GM18861 (cell line): Measurements from ENCODE around the gene CYB5B.
"Not testable (repeated sequence)": the region's sequence is repeated elsewhere in the genome, so short reads cannot be mapped to it uniquely, and the experiment has no call there.

ENCODE experiments used
- ATAC-seq: cut with Tn5 transposase; IDR thresholded peaks from one replicate; pipeline ENCODE4 v1.9.1; 2021; ENCODE audit not compliant: unreplicated experiment

CYB5B gene

DNA sequence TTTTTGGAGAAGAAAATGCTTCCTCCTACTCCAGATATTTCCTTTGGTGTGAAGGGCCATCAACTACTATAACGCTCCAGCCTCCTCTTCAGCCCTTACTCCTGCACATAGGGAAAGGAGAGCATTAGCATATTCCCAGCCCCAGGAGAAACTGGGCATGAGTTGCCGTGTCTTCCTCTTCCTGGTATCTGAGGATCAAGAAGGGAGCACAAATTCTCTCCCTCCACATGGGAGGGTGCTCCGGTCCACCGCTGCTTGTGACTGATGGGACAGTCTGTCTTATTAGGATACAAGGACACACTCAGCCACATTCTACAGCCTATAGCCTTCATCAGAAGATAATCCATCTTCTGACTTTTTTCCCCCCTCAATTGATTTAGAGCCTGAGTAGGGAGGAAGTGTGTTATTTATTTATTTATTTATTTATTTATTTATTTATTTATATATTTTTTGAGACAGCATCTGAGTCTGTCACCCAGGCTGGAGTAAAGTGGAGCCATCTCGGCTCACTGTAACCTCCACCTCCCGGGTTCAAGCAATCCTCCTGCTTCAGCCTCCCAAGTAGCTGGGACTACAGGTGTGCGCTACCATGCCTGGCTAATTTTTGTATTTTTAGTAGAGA is 16.6 kb upstream of the CYB5B start:
- ATAC-seq, result no peak

DNA sequence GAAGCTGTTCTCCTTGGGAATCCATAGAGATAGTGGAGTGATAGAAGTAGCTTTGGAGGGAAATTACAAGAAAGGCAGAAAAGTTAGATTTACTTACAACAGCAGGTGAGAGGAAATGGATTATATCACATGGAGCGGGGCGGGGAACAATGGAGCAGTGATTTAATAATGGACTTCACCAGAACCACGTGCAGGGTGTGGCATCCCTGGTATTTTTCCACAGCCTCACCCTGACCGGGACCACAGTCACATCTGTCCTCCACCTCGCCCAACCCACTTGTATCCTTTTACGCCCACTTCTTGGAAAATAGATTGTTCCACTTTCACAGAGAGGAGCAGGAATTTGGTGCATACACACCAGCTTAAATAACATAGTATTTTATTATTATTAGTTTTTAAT is 15.9 kb upstream of the CYB5B start:
- no peak for ATAC-seq

DNA sequence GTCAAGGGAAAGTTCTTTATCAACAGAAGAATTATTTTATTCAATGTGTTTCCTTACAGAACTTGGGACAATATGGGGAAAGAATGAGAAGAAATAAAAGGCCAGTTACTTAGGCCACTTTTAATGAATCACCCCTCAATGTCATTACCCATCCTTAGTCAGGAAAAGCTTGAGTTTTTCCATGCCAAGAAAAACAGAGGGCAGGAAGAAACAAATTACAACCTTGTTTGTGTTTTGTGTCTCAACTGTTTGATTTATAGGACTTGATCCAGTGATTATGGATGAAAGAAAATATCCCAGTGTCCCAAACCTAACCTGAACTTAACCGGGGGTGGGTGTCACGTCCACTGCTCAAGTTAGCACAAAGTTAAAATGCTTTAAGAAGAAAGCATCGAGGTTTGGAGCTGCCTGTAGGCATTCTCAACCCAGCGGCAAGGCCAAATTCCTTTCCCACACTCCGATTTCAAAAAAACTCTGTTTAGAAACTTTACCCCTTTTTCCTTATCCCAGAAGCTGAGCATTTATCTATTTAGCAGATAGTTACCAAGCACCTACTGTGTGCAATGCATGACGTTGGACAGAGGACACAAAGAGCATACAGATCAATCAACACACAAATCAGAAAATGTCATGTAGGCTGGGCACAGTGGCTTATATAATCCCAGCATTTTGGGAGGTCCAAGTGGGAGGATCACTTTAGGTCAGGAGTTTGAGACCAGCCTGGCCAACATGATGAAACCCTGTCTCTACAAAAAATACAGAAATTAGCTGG is 14.0 kb upstream of the CYB5B start:
- no peak for ATAC-seq

DNA sequence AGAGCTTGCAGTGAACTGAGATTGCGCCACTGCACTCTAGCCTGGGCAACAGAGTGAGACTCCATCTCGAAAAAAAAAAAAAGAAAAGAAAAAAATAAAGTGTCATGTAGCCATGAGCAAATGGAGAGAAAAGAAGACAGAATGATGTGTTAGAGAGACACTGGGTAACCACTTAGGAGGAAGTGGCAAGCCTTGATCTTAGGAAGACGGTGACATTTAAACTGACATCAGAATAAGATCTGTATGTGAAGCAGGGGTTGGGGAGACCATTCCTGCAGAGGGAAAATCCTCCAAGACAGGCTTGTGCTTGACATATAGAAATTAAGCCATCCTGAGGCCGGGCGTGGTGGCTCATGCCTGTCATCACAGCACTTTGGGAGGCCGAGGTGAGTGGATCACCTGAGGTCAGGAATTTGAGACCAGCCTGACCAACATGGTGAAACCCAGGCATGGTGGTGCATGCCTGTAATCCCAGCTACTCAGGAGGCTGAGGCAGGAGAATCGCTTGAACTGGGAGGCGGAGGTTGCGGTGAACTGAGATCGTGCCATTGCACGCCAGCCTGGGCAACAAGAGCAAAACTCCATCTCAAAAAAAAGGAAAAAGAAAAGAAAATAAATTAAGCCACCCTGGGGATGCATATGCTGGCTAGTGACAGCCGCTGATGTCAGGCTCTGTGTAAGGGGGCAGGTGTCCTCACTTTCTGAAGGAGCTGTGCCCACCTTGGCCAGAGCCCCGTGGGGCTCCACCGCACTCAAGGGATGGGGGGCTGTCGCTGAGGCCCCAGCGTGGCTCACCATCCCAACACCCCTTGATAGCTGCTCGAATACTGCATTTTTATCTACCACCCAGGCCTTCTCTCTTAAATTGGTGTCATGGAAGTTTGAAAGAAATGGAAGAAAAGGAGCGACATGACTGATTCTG is 13.1 kb upstream of the CYB5B start:
- ATAC-seq, result no peak

DNA sequence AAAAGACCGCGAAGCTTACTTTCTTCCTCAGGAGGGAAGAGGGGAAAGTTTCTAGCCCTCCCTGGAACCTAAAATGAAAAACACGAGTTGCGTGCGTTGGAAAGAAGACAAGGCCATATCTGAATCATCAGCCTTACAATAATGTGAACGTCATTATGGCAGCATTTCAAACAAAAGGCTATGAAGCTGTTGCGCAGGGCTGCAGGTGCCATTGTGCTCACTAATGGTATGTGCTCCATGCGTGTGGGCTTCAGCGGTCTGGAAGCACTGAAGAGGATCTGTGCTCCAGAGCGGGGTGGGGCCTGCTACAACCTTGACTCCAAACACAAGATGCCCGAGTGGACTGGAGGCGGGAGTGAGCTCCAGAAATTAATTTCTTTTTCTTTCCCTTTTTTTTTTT is 12.1 kb upstream of the CYB5B start:
- ATAC-seq, result no peak

DNA sequence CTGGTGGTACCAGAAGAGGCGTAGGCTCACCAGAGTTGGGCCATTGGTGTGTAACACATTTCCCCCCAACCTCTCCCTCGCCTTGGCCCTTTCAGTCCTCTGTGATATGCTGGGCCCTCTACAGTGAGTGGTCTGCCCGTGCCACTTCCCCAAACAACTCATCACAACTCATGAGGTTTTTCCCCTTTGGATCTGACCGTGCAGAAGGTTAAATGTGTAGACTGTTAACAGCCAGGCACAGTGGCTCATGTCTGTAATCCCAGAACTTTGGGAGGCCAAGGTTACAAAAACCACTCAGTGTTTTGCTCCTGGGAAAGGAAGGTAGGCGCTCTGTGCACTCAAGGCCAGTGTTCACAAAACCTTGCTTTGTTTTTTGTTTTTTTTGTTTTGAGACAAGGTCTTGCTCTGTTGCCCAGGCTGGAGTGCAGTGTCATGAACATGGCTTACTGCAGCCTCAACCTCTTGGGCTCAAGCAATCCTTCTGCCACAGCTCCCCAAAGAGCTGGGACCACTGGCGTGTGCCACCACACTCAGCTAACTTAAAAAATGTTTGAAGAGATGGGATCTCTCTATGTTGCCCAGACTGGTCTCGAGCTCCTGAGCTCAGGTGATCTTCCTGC is 11.3 kb upstream of the CYB5B start:
- no peak for ATAC-seq

DNA sequence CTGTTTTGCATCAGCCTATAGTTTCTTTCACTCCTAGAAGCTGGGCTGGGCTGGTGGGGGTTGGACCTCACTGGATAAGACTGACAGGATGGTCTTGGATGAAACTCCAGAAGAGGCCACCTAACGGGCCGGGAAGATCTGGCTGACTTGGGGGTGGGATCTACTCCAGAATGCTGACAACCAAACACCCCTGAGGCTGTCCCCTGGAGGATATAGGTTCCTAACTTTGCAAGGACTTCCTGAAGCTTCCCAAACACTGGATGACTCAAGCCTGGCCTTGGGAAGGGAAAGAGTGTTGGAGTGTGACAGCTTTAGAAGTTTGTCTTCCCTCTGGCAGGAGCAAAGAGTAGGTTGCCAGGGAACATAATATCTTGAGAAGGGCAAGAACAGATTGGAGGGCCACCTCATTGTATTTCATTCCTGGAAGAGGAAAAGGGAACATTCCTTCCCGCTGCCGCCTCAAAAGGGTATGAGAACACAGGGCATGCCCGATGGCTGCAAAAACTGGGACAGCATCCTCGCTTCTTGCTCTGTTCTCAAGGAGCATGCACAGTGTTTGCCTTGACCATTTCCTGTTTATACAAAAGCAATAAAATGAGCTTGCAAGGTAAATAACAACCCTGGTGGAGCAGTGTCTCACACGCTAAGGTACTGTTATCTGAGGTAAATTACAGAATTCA is 6.8 kb upstream of the CYB5B start:
- ATAC-seq, result no peak

DNA sequence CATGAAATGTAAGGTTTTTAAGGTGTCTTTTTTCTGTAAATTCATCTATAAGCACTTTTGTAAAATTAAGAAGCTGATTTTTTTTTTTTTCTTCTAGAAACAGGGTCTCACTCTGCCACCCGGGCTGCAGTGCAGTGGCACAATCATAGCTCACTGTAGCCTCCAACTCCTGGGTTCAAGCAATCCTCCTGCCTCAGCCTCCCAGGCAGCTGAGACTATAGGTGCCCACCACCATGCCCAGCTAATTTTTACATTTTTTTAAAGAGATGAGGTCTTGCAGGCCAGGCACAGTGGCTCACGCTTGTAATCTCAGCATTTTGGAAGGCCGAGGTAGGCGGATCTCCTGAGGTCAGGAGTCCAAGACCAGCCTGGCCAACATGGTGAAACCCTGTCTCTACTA is 4.5 kb upstream of the CYB5B start:
- no peak for ATAC-seq

DNA sequence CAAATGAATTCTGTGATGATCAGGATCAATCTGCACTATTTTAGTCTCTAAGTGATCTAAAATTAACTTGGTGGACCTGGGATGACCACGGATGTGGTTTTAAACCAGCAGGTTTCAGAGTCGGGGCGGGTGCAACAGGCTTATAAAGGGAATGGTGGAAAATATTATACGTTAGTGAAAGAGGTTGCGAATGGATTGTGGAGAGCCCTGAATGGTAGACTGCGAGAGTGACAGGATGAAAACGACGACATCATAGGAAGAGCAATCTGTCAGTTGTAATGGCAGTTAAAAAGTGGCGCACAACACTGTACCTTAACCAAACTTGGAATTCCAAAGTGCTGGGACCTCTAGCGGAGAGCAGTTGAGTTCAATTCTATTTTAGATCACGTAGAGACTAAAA is 1.2 kb upstream of the CYB5B start:
- ATAC-seq, result no peak

DNA sequence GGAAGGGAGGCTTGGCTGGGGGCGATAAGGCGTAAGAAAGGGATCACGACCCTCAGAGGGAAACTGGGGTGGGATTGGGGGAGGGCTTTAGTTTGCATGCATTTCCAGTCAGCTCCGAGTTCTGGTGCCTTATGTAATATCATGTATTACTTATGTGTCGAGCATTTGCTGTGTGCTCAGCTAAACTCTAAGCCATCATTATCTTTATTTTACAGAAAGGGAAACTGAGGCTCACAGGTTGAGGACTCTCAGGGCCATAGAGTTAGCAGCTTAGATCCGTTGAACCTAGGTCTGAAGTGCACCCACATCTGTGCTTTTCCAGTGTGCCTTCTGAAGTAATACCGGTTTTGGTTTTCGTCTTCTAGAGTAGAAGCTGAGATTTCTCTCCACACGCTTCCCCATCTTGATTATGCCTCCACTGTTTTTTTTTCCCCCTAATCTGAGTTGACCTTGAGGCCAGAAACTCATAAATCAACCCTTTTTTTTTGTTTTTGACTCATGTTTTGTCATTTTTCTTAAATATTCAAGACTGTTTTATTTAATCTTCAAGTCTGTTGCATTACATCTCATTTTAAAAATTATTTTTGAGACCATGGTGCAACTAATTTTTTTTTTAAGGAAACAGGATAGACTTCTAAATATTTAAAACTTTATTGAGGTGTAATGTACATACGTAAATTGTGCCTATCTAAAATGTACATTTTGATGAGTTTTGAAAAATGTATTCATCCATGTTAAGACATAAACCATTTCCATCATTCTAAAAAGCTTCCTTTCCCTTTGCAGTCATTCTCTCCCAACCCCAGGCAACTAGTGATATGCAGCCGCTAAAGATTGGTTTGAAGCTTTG is 741 bp downstream of the CYB5B start:
- ATAC-seq, result no peak

DNA sequence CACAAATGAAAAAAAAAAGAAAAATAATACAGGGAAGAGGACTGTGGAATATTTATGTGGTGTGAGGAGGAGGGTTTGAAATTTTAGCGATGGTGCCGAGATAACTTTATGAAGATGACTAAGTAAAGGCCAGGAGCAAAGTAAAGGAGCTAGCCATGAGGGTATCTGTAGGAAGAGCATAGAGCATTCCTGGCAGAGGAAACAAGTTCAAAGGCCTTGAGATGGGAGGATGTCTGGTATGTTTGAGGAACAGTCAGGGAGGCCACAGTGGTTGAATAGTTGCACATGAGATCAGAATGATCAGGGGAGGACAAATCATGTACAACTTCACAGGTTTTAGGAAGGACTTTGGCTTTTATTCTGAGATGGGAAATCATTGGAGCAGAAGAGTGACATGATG is 4.2 kb downstream of the CYB5B start:
- no peak for ATAC-seq

DNA sequence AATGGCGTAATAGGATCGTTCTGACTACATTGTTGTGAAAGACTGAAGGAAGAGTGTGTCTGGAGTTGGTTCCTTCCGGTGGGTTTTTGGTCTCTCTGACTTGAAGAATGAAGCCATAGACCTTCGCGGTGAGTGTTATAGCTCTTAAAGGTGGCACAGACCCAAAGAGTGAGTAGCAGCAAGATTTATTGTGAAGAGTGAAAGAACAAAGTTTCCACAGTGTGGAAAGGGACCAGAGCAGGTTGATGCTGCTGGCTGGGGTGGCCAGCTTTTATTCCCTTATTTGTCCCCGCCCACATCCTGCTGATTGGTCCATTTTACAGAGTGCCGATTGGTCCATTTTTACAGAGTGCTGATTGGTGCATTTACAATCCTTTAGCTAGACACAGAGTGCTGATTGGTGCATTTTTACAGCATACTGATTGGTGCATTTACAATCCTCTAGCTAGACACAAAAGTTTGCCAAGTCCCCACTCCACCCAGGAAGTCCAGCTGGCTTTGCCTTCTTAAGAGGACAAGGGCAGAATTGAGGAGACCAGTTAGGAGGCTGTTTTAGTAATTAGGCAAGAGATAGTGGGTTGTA is 4.7 kb downstream of the CYB5B start:
- not testable (repeated sequence) for ATAC-seq

DNA sequence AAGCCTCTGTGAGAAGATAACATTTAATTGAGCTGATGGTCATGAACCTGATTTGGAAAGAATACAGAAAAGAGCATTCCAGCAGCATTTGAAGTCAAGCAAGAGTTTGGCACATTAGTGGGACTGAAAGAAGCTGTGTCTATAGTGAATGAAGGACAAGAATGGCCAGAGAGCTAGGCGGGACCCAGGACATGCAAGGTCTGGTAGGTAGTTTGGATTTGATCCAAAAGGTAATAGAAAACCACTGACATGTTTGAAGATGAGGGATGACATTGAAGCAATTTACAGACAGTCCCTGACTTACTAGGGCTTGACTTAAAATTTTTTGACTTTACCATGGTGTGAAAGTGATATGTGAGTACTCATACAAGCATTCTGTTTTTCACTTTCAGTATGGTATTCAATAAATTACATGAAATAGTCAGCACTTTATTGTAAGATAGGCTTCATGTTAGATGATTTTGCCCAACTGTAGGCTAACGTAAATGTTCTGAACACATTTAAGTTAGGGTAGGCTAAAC is 7.6 kb downstream of the CYB5B start:
- ATAC-seq, result no peak

DNA sequence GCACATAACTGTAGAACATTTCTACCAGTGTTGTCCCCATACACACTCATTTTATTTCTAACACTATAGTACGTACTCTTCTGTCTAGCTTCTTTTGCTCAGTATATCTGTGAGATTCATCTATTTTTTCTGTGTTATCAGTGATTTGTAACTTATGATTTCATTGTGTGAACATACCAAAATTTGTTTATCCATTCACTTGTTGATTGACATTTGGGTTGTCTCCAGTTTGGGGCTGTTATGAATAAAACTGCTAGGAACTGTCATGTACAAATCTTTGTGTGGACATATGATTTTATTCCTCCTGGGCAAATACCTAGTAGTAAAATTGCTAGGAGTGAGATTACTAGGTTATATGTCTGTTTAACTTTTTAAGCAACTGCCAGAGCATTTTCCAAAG is 9.6 kb downstream of the CYB5B start:
- no peak for ATAC-seq

DNA sequence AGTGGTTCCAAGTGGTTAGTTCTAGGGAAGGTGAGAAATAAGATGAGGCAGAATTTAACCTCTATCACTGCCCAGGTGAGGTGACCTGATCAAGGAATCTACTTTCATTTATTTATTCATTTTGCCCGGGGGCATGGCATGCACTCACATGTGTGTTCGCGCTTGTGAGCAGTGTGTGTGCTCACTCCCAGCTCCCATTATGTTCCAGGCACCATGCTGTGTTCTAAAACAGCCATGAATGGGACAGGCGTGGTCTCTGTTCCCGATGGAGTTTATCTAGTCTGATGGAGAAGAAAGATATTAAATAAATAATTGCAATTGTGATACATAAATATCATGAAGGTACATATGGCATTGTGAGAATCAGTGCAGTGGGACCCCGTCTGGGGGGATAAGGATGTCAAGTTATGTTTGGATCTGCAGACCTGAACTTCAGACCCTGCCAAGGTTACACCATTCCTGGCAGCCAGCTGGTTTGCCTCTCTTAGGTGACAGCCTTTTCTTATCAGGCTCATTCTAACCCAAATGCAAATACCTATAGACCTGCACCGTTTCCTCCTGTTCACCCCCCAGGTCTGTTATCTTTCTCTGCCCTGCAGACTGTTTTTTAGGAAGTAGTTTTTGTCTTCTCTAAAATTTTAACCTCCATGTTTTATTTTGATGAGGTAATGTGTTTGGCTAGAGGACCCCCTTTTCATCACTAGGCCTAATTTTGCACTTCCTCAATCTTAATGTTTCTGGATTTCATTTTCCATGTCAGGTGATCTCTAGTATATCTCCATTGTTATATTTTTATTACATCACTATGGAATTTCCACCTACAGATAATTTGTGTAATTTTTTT is 11.8 kb downstream of the CYB5B start:
- ATAC-seq, result no peak

DNA sequence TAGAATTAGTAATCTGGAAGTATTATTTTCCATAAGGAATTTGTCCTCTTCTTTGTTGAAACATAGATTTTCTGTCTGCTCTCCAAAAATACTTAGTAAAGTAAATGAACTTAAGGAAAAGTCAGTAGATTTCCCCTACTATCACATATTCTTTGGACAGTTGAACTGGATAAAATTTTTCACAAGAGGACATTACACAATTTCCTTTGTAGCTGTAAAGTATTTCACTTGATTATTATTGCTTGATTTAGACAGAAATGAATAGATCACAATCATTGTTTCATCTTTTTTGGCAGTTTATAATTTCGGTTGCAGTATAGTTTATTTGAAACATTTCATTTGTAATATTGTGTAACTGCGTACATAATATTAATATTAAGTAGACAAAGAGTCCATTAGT is 12.5 kb downstream of the CYB5B start:
- ATAC-seq, result no peak

DNA sequence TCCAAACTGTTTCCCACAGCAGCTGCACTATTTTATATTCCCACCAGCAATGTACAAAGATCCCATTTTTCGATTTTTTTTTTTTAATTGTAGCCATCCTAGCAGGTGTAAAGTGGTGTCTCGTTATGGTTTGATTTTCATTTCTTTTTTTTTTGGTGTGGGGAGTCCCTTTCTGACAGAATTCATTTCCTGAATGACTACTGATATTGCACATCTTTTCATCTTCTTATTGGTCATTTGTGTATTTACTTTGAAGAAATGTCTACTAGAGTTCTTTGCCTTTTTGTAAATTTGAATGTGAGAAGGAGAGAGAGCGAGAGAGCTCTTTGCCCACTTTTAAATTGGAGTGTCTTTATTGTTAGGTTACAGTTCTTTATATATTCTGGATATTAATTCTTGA is 14.0 kb downstream of the CYB5B start:
- ATAC-seq, result no peak

DNA sequence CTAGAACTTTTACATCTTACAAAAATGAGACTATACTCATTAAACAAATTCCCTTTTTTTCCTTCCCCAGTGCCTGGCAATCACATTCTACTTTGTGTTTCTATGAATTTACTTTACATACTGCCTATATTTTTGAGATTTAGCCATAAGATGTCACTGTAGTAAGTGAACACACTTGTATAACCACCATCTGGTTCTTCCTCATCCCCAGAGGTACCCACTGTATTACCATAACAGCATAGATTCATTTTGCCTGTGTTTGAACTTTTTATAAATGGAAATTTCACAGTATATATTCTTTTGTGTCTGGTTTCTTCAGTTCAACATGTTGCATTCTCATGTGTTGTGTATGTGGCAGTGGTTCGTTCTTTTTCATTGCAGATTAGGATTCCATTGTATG is 15.8 kb downstream of the CYB5B start:
- no peak for ATAC-seq
